K562 (cell line): ENCODE results near the gene ABHD16B. TPM values are rescaled to one million over a fixed set of nuclear protein-coding genes. Genes with fewer than 3 reads are reported as not detected.
A peak's percentile ranks its signal among the peaks of the same experiment; 100 is the strongest.

Experiments used
- ATAC-seq: fragments of 200-7000 bp; cut with Tn5 transposase; 3 replicates; pipeline ENCODE4 v1.9.1; 2020; ENCODE audit warnings: moderate library complexity
- BruUV-seq: library from RNA; stranded (reverse); fragments of 400-500 nt; replicated peaks from 2 replicates; lab custom pipeline; 2021; lab: Mats Ljungman, UMichigan
- CTCF ChIA-PET: fragments of 300-600 bp; formaldehyde crosslinking; extraction: SDS; loops from one replicate; lab custom pipeline; 2021; ENCODE audit warnings: low intra/inter-chr PET ratio; lab: Yijun Ruan, JAX
- POLR2A ChIA-PET: fragments of 300-600, 350-650 bp; sonication (Branson Sonifier 250); formaldehyde crosslinking; extraction: SDS; loops from one replicate; lab custom pipeline; 2021; ENCODE audit warnings: antibody characterized with exemption, inconsistent platforms; lab: Yijun Ruan, JAX
- DNase-seq, 4 experiments: peaks; one replicate each; pipeline versions ENCODE4 v3.0.0 to v3.0.0-alpha.2; 2011 to 2018; ENCODE audit warnings: low spot score in 3 of 4, mixed read lengths in 3 of 4; ENCODE audit errors: extremely low read depth in 1 of 4
- FAIRE-seq: peaks from 2 replicates; lab custom pipeline; 2011; peaks lifted over from hg19 to GRCh38; lab: Jason Lieb, UNC
- H2AFZ ChIP-seq: 2 replicates; pipeline ENCODE4 v1.6.0; 2011; ENCODE audit warnings: low read depth, low read length, control low read depth, inconsistent platforms
- H3K27ac ChIP-seq: fragments of 200-600 bp; 3 replicates; pipeline ENCODE4 v1.8.0; 2011; ENCODE audit warnings: low read depth, mild to moderate bottlenecking, control low read depth, inconsistent platforms, low read length, moderate library complexity, mixed read lengths; ENCODE audit errors: extremely low read depth
- H3K27me3 ChIP-seq, 2 experiments: fragments of 300-600 bp in 1 of 2; 2 replicates in 1 of 2; 3 replicates in 1 of 2; pipeline versions ENCODE4 v1.6.0 to v1.8.0; 2011; ENCODE audit warnings: inconsistent platforms in 2 of 2, low read length in 2 of 2, mild to moderate bottlenecking in 1 of 2, mixed read lengths in 1 of 2, moderate library complexity in 1 of 2; ENCODE audit not compliant: control insufficient read depth in 2 of 2, insufficient read depth in 2 of 2
- H3K36me3 ChIP-seq: fragments of 300-600 bp; 3 replicates; pipeline ENCODE4 v1.8.0; 2011; ENCODE audit warnings: mild to moderate bottlenecking, low read length, inconsistent platforms; ENCODE audit not compliant: control insufficient read depth, insufficient read depth
- H3K4me1 ChIP-seq, 2 experiments: fragments of 200-600 bp in 1 of 2; replicated peaks in 1 of 2; 2 replicates in 1 of 2; 3 replicates in 1 of 2; pipeline versions ENCODE4 v1.5.1 to v1.8.0; 2011; ENCODE audit warnings: inconsistent platforms in 2 of 2, low read length in 2 of 2, mild to moderate bottlenecking in 1 of 2, mixed read lengths in 1 of 2, moderate library complexity in 1 of 2; ENCODE audit not compliant: control insufficient read depth in 2 of 2, insufficient read depth in 2 of 2
- H3K4me2 ChIP-seq: 2 replicates; pipeline ENCODE4 v1.6.1; 2011; ENCODE audit warnings: low read length, control low read depth, inconsistent platforms, mixed read lengths; ENCODE audit not compliant: insufficient read depth
- H3K4me3 ChIP-seq: fragments of 200-600 bp; sonication (generic), shearing (Covaris generic); 2 replicates; pipeline ENCODE4 v1.5.1; 2016; ENCODE audit warnings: control low read depth, inconsistent platforms
- H3K79me2 ChIP-seq: fragments of 200-600 bp; 3 replicates; pipeline ENCODE4 v1.8.0; 2011; ENCODE audit warnings: low read length, inconsistent platforms; ENCODE audit not compliant: control insufficient read depth, insufficient read depth
- H3K9ac ChIP-seq, 2 experiments: 2 replicates each; pipeline versions ENCODE4 v1.6.0 to v1.6.1; 2011; ENCODE audit warnings: low read depth in 2 of 2, low read length in 2 of 2, control low read depth in 1 of 2, inconsistent platforms in 1 of 2, mild to moderate bottlenecking in 1 of 2, mixed read lengths in 1 of 2; ENCODE audit not compliant: insufficient read depth in 1 of 2
- H3K9me1 ChIP-seq: one replicate; pipeline ENCODE4 v1.6.0; 2011; ENCODE audit warnings: inconsistent platforms, mild to moderate bottlenecking, low read length, moderate library complexity; ENCODE audit not compliant: control insufficient read depth, insufficient read depth
- H3K9me3 ChIP-seq: replicated peaks from 2 replicates; pipeline ENCODE4 v1.5.1; 2011; ENCODE audit warnings: low read depth, low read length, inconsistent platforms; ENCODE audit not compliant: control insufficient read depth, insufficient read depth
- H4K20me1 ChIP-seq: replicated peaks from 2 replicates; pipeline ENCODE4 v1.6.1; 2011; ENCODE audit warnings: low read length, inconsistent platforms, mixed read lengths; ENCODE audit not compliant: control insufficient read depth, insufficient read depth
- ATF6 ChIP-seq: sonication (generic); formaldehyde crosslinking; IDR thresholded peaks from 2 replicates; pipeline ENCODE4 v1.4.0; 2020; ENCODE audit warnings: mild to moderate bottlenecking, missing genetic modification reagents
- GABPB1 ChIP-seq: sonication (generic); formaldehyde crosslinking; IDR thresholded peaks from 2 replicates; pipeline ENCODE4 v1.8.0; 2022; ENCODE audit warnings: mild to moderate bottlenecking, missing genetic modification reagents
- RAD21 ChIP-seq, 2 experiments: fragments of 250-450 bp in 1 of 2; fragments of 450-650 bp in 1 of 2; sonication (Bioruptor Pico) in 1 of 2; formaldehyde crosslinking in 1 of 2; IDR thresholded peaks in 1 of 2; conservative IDR thresholded peaks in 1 of 2; 2 replicates each; pipeline versions ENCODE4 v1.4.0 to v1.8.0; 2020 to 2022; ENCODE audit warnings: mild to moderate bottlenecking in 2 of 2, moderate library complexity in 1 of 2
- REST ChIP-seq, 2 experiments: fragments of 450-650 bp; formaldehyde crosslinking in 1 of 2; IDR thresholded peaks; 2 replicates each; pipeline versions ENCODE4 v1.4.0 to v1.6.1; 2014 to 2020; ENCODE audit warnings: mild to moderate bottlenecking in 2 of 2, borderline replicate concordance in 1 of 2, low read depth in 1 of 2
- TRIM28 ChIP-seq: fragments of 450-650 bp; IDR thresholded peaks from 2 replicates; pipeline ENCODE4 v1.6.1; 2017
- ZC3H8 ChIP-seq: fragments of 450-650 bp; IDR thresholded peaks from 2 replicates; pipeline ENCODE4 v1.6.1; 2017
- ZNF444 ChIP-seq: fragments of 250-450 bp; sonication (Bioruptor Pico); IDR thresholded peaks from 2 replicates; pipeline ENCODE4 v1.4.0; 2020; ENCODE audit warnings: mild to moderate bottlenecking, moderate library complexity
- WGBS: fragments of 100-300 bp; shearing (Covaris generic); methylation state at CpG from one replicate; pipeline ENCODE4 v1.1.6; 2016; ENCODE audit warnings: low coverage, mixed read lengths; ENCODE audit not compliant: insufficient coverage; ENCODE audit errors: missing lambda C conversion rate; 5-methylcytosine and 5-hydroxymethylcytosine counted together
- in situ Hi-C: fragments of 300-500 bp; cut with MboI; formaldehyde crosslinking; loops from 4 replicates; pipeline ENCODE4 v1.15.0; 2018; ENCODE audit warnings: inconsistent platforms, mixed read lengths
- intact Hi-C: fragments of 100-400 bp; cut with micrococcal nuclease; formaldehyde crosslinking; loops from 2 replicates; pipeline ENCODE4 v1.14.2; 2022
- polyA plus RNA-seq, 8 experiments: library from polyadenylated mRNA; depleted of rRNA in 4 of 8; stranded (reverse) in 5 of 8; unstranded in 3 of 8; fragments of >200 nt; fragmentation: Nextera tagmentation in 2 of 8; fragmentation: Illumina TruSeq in 1 of 8; extraction: Ambion mirVana in 2 of 8; extraction: Trizol in 1 of 8; gene quantifications; 2 replicates each; pipeline versions ENCODE4 v1.2.1 to v1.2.3, GENCODE V29; 2011 to 2014; ENCODE audit warnings: inconsistent platforms in 1 of 8, missing spikeins in 1 of 8
- total RNA-seq, 7 experiments: library from RNA; depleted of rRNA in 6 of 7; stranded (reverse); fragments of >200 nt in 6 of 7; fragmentation: Illumina TruSeq in 2 of 7; extraction: Trizol in 2 of 7; gene quantifications; 2 replicates each; pipeline versions ENCODE4 v1.2.1 to v1.2.3, GENCODE V29; 2011 to 2021; ENCODE audit warnings: low replicate concordance in 1 of 7

The ABHD16B gene
- total and polyA plus RNA-seq, 9 of the 15 experiments (the other 6 are each of a cell fraction or from before 2014, with no cell fraction given) = not detected

- Histone ChIP-seq H3K4me3 (peak overlapping the region; percentile 32), H3K9me1 (no peaks in the 10 kb centered on the region), H3K27ac (peak overlapping the region; percentile 32; the same call in 1 of the 3 replicates), H3K27me3 (peaks cover 0 to 7% of the 10 kb centered on the region in 2 experiments; a peak in 2 of 5 replicates), H4K20me1 (no peaks in the 10 kb centered on the region; the same call in 1 of the 2 replicates), H3K9ac (peak overlapping the region; percentile 29 to 64), H3K79me2 (no peaks in the 10 kb centered on the region), H3K4me2 (peak overlapping the region; percentile 88), H3K4me1 (peaks cover 15 to 32% of the 10 kb centered on the region in 2 experiments), H2AFZ (peak overlapping the region; percentile 95), H3K9me3 (no peaks in the 10 kb centered on the region), H3K36me3 (no peaks in the 10 kb centered on the region)
- CTCF ChIA-PET = interaction anchor here (0.7 kb wide), 2 partner anchors 44 to 155 kb away, joined by 3 read pairs; no protein-coding TSS in a partner anchor
- in situ Hi-C loops (no loop called here), intact Hi-C loops (loop anchor here (2.0 kb wide), 1 partner anchor 45 kb away; the partner anchor contains the start of gene TPD52L2)
- FAIRE-seq (peak; percentile 89), DNase-seq (peak; percentile 56 to 78 (median 59)), ATAC-seq (peak; percentile 88)
- BruUV-seq = no TSS peak
- 6% methylated on average over 24 of the region's 24 CpGs for WGBS
- POLR2A ChIA-PET = no interaction called here
- 0 out of 2 replicates have a peak, but pooled peaks have one; percentile 7 for TF ChIP-seq TRIM28
- no peak for TF ChIP-seq ATF6 (CRISPR knock-in tag)
- TF ChIP-seq ZC3H8 = no peak
- TF ChIP-seq ZNF444 = no peak
- TF ChIP-seq REST (IDR thresholded peaks at IDR 0.05; ENCODE audit: borderline replicate concordance) = peak; percentile 52; the same call in 1 of the 2 replicates
- no peak for TF ChIP-seq REST (CRISPR knock-in tag; IDR thresholded peaks at IDR 0.05; ENCODE audit: low read depth)
- TF ChIP-seq RAD21 (CRISPR knock-in tag; conservative IDR thresholded peaks at IDR 0.05 in 1 of 2, IDR thresholded peaks at IDR 0.05 in 1 of 2) = peak; percentile 44 to 58
- peak; percentile 13; the same call in 1 of the 2 replicates for TF ChIP-seq GABPB1
Measured at GRCh38 chr20:63819224-63819921, 41.9 kb upstream of the ABHD16B start.
